ENCODE measurements around the gene PRKCH.
A peak's percentile ranks its signal among the peaks of the same experiment; 100 is the strongest.

The PRKCH gene

DNA sequence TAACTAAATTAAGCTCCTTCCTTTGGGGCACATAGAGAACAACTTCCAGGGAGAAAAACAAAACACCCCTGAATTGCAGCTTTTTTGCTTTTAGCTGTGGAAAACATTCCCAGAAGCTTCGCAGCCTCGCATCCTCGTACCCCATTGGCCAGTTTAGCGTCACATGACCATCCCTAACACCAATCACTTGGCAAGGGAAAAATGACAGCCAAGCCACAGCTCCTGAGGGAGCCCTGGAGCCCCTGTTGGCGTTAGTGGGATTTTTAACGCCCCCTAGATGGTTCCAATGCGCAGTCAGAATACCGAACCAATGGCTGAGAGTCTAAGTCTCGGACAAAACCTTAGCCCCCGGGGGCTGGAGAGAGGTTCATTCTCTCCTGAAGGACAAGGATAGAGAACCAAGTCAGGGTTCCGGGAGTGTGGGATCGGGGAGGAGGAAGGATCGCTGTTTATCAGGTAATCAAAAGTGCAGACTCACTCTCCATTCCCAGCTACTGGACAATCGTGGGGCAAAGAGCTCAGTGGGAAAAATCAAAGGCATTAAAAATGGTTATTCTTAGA, 238.3 kb downstream of the PRKCH start:
- no peak for DNase-seq

DNA sequence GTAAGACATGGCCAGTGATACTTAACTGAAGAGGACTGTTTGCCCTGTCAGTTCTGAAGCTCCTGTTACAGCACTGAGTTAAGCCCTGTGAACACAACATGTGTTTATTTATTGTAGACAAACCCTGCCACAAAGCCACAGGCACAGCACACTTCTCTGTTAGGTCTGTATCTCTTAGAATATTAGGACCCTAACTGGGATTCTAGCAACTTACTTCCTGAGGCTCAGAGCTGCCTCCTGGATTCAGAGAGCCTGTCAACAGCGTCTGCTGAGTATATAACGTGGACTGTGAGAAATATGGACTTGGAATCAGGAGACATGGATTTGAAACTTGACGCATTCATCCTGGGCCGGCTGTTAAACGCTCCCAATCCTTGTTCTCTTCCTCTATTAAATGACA, 238.9 kb downstream of the PRKCH start:
- DNase-seq: no peak

DNA sequence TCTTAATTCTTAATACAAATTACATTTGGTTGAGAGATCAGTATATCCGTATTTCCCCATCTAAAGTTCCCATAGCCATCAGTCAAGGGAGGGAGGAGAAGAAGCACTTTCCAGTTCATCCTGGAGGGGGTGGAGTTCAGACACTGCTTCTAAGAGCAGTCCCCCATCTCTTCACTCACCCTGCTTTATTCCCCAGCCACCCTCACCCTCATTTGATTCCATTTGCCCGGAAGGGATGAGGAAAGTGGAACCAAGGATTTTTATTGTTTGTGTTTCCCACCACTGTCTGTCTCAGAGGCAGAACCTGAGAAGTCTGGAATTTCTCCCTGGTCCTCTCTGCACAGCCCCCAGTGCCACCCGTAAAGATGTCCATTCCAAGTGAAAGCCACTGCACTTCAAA, 239.7 kb downstream of the PRKCH start:
- no peak for DNase-seq

DNA sequence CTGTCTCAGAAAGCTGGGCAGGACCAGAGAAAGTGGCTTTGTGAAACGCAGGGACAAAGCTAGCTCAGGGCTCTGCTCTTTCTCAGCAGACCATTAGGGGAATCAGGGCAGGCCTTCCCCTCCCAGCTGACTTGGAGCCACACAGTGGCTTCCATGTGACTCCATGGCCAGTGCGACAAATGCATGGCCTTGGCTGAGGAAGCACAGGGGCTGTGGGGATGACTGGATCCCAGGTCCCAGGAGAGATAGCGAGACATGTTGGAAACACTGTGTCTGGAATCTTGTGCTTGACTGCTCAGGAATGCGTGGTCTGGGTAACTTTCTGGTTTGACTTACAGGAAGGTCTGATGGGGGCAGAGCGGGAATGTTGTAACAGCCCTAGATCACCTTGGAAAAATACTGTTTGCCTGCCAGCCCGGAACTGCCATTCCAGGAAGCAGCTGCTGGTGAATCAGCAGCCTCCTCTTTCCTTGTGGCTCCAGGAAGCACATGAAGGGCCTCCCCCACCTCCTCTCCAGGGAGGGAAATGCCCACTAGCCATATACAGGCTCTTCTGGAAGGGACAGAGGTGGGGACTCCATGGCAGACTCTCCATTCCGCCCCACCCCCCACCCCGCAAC, 240.4 kb downstream of the PRKCH start:
- DNase-seq: peak; percentile 47

DNA sequence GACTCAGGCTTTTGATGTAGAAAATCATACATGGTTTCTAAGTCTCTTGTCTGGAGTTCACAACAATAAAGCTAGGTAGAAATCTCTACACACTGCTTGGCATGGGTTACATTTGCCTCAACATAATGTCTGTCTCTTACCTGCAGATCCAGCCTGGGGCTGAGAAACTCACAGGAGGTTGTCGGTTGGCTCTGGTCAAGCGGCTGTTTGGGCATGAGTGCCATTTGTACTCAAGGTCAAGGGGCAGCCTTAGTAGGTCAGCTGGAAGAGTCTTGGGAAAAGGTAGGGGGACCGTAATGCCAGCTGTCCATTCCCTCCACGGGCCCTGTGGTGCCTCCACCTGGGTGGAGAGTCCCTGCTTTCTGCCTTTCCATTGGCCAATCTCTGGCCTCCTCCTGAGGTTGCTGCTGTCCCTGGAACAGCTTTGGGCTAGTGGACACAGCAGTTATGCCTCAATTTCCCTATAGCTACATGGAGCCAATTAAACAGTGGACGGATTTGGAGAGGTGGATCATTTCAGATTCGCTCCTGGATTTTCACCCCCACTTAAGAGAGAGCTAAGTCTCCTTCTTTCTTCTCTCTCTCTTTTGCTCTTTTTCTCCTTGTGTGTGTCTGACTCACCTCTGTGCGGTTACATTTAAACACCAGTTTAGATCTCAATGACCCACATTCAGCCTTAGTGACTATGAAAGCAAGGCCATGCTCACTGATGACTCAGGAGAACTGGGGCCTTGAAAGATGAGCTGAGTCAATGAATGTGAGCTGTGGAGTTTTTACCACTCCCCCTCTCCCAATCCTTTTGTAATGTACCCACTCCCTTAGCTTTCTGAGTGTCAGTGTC, 241.2 kb downstream of the PRKCH start:
- DNase-seq: no peak

DNA sequence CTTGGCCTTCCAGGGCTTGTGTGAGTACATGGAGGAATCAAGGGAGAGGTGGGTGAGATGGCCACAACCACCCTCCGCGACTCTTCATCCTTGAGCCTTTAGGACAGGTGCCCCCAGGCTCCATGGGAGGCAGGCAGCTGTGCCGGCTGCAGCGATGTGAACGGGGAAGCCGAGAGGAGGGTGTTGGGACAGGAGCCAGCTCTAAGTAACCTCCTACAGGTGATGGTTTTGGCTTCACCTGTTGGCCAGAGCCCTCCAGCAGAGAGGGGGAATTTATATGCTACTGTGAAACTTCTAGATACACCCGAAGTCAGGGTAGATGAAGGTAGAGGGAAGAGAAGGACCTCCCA, 241.8 kb downstream of the PRKCH start:
- no peak for DNase-seq

DNA sequence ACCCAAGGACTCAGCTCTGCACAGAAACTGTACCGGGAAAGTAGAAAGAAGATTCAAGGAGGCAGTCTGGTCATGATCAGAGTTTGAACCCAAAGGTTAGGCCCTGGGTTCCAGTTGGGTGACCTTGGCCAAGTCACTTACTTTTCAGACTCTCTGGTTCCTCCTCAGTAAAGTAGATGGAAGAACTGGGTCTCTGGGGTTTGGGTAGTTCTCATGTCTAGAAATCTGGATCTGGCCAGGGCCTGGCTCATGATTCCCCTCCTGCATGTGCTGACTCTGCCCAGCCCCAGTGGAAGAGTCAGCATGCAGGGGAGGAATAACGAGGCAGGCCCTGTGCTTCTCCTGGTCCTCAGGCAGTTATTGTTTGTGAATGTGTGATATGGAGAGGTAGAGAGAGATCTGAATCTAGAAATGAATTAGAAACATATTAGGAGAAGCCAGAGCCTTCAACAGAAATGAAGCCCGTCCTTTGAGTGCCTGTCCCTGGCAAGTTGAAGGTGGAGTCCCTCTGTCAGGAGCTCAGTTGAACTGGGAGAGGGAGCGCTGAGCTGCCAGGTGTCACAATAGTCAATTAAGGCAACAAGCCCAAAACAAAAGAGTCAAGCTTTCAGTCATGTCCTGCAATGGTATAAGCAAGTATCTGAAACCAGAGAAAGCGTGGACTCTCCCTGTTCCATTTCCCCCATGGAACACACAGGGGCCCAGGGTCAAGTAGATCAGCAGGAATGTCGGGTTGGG, 242.7 kb downstream of the PRKCH start:
- no peak for DNase-seq

DNA sequence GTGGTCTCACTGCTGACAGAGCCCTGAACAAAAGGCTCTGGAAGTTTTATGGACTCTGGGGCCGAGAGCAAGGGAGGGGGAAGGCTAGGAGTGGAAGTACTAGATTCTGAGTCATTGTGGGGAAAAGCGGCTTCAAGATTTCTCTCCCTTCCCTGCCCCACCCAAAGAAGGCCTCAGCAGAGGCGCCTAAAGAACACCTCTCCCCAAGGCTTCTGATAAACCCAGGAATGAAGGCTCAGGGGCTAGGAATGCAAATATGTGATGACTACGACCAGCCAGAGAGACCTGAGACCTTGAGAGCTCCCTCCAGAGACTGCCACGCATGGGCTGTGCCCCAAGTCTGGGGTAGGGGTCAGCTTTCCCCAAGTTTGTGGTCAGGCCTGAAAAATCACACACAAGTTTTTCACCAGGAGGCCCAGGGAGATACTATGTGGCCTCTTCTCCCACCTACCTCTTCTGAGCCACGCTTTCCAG, 243.3 kb downstream of the PRKCH start:
- DNase-seq: no peak

DNA sequence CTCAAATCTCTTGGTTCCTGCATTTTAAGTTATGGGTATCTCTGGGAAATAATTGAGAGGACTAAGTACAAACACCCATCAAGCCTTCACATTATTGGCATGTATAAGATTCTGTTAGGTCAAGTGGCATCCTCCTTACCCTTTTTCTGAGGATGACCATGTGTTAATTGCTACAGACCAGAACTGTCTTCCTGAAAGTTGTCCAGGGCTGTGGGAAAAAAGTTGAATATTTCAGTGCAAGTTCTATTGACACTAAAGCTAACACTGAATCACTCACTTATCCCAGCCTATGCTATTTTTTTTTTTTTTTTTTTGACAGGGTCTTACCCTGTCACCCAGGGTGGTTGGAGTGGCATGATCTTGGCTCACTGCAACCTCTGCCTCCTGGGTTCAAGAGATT, 243.8 kb downstream of the PRKCH start:
- no peak for DNase-seq

DNA sequence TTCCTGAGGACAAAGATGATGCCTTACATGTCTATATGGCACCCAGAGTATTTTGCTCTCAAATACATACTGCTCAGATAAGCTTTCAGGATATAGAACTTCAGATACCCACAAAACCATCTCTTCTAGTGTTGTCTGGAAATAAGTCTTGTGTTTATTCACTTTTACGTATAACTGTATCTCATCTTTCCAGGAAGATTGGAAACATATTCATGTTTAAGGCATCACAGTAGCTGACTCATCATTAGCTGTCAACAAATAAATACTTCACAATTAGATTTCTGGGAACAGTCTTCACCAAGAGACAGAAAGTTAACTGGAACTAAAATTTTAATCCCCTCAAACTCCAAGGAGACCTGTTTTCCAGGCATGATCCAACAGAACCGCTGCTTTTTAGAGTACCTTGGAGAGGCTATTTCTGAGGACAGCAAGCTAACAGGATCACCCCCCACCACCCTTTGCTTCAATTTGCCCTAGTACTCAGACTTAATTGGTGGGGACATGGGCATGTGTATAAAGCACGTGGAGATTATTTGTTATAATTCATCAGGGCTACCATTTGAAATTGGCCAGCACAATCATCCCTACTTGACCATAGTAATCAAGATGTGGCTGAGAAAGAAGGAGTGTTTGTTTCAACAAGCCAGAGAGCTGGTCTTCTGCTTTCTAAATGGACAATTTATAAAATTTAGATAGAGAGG, 244.6 kb downstream of the PRKCH start:
- no peak for DNase-seq

DNA sequence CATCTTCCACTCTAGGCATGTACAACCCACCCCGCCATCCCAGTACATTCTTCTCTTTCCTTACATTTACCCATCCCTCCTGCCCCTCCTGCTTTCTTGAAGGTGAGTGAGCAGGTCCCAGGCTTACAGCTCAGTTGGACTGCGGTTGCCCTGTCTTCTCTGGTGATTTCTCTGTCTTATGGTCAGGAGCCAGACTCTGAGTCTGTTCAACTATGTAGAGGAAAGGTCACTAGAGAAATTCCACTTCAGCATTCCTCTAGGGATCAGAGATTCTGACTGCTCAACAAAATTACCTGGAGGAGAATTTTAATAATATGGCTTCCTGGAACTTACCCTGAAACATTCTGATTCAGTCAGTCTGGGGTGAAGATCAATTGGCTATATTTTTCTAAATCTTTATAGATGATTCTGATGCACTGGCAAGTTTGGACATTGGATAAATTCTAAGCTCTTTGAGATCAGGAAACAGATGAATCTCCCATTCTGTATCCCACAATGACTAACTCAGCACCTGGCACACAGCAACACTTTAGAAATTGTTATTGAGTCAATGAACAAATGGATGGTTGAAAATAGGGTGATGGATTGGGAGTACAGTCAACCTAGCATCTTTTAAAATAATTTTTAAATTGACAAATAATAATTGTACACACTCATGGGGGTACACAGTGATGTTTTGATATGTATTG, 245.3 kb downstream of the PRKCH start:
- no peak for DNase-seq

DNA sequence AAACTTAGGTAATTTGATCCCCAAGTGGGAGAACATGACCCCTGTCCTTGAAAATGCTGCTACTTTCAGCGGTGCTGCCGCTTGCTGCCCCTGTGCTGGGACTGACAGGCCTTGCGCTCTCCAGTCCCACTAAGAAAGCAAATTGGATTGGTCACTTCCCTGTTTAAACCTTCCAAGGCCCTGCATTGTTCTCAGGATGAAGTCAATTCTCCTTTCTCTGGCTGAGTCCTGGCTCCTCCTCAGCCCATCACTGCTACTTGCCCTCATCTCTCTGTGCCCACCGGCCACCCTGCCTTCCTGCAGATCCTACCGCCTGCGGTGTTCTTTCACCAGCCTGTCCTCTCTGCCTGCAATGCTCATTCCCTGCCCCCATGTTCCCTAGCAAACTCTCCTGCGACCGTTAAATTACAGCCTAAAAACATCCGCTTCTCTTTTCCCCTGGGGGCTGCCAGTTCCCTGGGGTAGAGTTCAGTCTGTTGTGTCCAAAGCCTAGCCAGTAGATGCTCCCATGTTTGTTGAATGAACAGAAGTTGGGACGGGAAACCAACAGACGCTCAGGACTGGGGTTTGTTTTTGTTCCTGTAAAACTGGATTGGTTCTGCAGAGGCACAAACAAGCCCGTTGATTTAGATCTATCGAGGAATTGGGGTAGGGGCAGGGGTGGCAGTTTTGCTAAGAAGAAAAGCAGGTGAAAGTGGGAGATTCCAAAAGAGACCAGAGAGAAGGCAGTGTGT, 246.6 kb downstream of the PRKCH start:
- DNase-seq: no peak

DNA sequence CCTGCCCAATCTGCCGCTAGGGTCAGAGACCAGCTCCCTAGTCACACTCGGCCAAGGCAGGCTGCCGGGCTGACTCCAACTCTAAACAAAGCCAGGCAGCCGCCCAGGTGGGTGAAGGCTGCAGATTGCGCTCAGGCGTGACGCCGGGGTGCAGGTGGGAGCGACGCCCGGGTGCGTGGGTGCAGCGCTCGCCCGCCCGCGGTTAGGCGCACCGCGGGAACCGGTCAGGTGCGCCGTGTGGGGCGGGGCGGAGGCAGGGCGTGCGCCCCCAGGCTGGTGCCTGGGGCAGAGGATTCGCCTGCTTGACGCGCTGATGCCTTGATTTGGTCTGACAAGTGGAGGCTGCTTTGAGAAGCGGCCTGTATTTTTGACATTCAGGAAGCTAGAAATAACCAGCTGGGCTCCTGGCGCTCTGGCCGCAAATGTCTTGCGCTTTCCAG, 247.2 kb downstream of the PRKCH start:
- peak; percentile 93 for DNase-seq

DNA sequence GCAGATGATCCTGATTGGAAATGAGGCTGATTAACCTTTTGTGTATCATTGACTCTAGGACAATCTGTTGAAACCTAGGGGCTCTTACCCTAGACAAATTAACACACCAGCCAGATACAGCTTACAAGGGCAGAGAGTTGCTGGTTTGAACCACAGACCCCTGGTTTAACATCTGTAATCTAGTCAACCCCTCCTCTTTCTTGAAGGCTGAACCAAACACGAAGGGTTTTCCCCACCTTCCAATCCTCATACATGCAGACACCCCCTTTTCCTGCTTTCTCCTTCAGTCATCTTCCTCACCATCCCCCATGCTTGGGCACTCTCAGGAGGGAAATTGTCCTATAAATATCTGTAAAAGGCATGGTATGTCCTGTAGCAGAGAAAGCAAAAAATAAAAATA, 247.9 kb downstream of the PRKCH start:
- DNase-seq: no peak

DNA sequence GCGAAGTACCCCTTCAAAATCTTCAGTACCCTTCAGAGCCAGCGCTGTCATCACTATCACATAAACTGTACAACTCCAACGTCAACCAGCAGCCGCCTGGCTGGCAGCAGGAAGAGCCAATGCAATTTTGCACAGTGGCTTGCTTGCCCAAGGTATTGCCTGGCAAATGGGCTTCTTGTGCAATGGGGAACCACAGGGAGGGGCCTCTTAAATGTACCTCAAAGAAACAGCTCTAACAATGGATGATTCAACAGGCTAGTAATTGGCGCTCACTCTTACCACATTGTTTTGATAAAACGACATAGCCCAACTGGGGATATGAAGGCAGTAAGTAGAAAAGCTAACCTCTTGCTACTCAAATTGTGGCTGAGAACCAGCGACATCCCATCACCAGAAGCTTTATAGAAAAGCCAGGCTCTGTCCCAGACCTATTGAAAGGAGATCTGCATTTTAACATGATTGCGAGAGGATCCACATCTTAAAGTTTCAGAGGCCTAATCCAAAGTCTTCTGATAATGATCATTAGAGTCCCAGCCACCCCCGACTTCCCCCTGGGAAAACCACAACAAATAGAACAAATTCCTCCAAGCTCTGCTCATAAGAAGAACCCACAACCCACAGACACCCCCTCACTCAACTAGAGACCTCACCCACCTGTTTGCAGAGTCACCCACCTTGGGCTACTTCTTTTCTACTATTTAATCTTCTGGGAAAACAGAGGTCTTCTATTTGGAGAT, 248.6 kb downstream of the PRKCH start:
- no peak for DNase-seq

DNA sequence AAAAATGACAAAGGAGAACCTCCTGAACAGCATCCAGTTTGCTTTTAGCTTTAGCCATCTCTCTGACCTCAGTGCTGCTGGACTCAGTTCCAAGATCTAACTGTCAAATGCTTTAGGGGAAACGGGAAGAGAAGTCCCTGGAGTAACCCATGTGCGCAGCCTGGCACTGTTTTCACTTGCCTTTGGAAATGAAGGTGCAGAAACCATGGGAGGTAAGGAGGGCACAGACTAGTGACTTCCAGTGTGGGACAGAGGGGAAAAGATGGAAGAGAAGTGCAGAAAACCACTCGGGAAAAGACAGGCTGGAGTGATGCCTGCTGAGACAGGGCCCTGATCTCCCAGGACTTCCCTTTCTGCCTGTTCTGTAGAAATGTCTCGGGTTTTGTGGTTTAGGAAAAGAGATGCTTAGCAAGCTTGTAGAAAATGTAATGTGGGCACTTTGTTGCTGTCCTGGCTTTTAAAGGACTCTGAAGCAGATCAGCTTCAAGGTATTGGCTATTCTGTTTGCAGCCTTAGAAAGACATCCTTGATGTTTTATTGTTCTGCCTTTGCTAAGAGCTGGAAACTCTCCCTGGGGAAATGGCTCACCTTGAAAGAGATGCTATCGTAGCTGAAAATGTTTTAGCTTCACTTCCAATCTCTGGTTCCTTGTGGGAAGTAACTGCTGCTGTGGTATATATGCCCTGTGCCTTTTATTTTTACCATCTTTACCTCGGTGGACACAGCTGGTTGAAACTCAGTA, 249.3 kb downstream of the PRKCH start:
- DNase-seq: no peak

DNA sequence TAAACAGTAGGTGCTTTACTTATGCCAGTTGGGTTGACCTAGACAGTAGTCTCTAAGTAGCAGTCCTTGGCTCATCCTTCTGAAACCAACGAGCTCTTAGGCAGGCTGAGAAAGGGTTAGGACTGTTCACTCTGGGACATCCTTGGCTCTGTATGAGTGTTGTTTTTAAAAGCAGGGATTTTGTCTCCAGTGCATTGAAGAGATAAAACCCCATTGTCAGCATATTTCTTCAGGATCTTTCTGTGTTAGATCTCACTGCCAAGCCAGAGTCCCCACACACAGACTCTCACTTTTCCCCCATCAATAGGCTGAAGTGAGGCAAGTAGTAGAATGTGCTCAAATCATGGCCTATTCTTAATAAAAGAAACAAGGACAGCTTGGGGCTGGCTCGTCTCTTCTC, 250.5 kb downstream of the PRKCH start:
- DNase-seq: no peak

DNA sequence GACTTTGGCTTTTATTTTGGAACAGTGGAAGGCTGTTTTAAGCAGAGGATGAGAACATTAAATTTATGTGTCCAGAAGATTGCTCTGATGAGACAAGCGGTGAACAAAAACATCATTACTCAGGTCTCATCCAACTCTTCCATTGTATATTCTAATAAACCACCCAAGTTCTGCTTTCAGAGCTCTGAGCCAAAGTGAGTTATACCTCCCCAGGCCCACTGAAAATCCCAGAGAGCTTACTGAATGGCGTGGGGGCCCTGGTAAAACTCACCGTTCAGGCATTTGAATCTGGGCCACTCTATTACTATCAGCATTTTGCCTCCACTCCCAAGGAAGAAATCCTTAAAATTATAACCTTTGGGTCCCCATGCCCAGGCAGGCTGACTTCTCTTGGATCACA, 251.9 kb downstream of the PRKCH start:
- no peak for DNase-seq

DNA sequence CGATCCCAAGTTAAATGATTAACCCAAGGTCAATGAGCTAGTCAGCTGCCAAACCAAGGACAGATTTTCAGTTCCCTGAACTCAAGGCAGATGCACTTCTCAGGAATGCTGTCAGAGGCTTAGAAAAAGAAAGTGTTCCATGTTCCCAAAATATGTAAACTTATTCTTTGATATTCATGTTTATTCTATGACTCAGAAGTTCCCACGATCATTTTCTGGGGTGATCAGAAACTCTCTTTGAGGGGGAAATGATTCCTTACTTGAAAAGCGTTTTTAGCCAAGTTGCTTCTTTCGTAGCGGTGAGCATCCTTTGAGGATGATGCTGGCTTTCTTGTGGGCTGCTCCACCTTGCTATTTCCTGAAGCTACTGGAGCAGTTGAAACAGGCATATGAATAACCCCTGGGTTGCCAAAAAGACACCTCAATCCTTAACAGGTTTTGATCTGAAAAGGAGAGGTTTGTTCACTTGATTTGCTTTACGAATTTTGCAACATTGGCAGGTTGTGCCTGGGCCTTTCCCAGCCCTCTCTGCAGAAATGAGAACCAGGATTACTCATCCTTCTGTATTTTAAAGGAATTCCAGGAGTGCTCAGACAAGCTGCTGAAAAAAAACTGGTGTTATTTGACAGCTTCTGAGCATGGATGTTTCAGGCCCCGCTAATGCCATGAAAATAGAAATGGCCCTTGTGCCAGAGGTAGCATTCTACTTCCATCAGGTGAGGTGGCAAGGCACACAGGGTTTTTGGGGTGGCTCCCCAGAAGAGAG, 252.6 kb downstream of the PRKCH start:
- no peak for DNase-seq

DNA sequence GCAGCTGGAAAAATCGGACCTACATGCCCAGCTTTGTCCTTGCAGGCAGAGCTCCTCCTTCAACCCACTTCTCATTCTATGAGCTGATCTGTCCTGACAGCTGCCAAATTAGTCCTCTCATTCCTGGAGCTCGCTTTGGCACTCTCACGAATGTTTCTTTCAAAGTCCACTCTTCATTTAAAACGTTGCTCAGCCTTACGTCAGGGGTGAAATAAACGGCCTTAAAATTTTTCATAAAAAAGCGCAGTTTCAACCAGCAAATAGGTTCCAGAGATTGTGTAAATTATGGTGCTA, 253.1 kb downstream of the PRKCH start:
- peak; percentile 82 for DNase-seq
